GM19397 (cell line): Measurements from ENCODE around the gene C1orf87.
A peak's percentile ranks its signal among the peaks of the same experiment; 100 is the strongest.

ENCODE experiments used
- ATAC-seq: cut with Tn5 transposase; IDR thresholded peaks from one replicate; pipeline ENCODE4 v1.9.1; 2021; ENCODE audit warnings: mild to moderate bottlenecking, moderate library complexity; ENCODE audit not compliant: unreplicated experiment

Gene C1orf87

DNA sequence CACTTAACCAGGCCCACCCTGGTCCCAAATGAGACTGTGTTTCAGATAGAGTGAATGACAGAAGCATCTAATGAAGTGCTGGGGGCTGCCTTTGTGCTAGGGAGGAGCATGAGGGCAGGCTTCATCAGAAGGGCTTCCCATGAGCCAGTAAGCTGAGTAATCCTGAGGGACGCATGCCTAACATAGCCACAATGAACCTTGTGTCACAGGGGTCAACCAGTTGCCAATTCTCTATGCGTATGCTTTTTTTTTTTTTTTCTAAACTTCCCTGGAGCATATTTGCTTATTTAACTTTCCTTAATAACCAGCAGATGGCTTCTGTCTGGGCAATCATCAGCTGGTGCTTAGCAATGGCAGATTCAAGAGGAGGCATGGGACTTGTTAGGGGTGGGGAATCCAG lies 121.5 kb downstream of the C1orf87 start:
- no peak for ATAC-seq

DNA sequence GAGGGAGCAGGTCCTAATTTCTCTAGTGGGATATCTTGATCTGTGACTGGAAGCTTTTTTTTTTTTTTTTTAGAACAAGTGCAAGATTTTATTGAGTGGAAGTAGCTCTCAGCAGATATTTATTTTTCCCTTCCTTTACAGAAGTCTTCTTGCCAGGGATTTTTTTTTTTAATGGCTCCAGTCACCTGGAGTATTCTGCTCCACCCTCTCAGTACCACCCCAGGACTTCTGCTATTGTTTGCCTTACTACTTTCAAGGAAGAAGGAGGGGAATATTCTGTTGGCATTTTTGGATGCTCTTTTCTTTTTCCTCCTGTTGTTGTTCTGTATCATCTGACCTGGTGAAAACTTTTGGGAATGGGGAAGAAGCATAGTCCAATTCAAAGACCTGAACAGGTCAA lies 123.9 kb downstream of the C1orf87 start:
- ATAC-seq, result no peak

GRCh38 chr1:59948990-59949389 lies 124.6 kb downstream of the C1orf87 start:
- no peak for ATAC-seq

DNA sequence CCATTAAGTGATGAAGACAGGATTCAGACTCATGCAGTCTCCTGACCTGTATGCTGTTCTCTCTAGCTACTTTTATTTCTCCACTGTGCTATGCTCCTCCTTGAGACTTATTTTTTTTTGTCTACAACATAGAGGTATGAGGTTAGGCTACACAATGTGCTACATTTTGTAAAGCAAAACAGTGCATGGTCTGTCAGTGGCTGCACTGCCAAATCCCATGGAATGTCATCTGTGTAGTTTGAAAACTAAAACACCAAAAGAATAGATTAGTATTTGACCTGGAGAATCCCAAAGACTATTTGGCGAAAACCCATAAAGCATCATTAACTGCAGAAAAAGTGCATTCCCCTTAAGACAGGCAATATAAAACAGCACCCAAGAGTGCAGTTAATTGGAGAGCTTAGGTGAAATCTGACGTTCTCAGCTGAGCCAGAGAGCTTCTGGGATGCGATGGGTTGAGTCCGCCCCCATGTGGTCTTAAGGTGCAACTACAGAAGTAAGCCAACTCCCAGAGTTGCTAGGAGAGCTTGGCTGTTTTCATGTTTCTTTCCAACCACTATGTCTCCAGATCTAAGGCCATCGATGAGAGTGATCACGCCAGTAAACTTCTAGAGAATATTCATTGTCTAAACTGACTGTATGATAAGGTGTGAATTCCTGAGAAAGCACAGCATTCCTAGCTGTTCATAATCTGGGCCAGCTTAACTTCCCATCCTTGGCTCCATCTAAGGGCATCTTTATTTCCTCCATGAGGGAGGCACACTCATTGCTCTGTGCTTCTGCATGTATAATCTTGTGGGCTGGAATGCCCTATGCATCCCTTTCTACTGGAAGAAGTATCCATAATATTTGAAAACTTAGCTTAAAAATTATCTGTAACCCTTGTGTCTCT lies 126.3 kb downstream of the C1orf87 start:
- peak; percentile 92 for ATAC-seq

GRCh38 chr1:59945790-59946189 lies 127.8 kb downstream of the C1orf87 start:
- no peak for ATAC-seq
